Transverse colon (tissue), 3 donors: Measurements from ENCODE around the gene SELENOI.

ENCODE experiments used
- EP300 ChIP-seq: sonication (generic); formaldehyde crosslinking; IDR thresholded peaks from one replicate; pipeline ENCODE4 v1.6.1; 2017; ENCODE audit warnings: antibody characterized with exemption, low read depth
- POLR2A ChIP-seq: fragments of 450-650 bp; IDR thresholded peaks from one replicate; pipeline ENCODE4 v1.6.1; 2016; ENCODE audit warnings: antibody characterized with exemption, mild to moderate bottlenecking, moderate library complexity
- TF ChIP-seq, protein P1 (sequence below), 5 experiments: fragments of 200-600 bp in 3 of 5; fragments of 450-650 bp in 2 of 5; sonication (generic) in 3 of 5; IDR thresholded peaks; 1 replicate in 2 of 5; 2 replicates in 3 of 5; pipeline ENCODE4 v1.5.1; 2016 to 2017; ENCODE audit warnings: antibody characterized with exemption in 5 of 5, inconsistent platforms in 3 of 5, mild to moderate bottlenecking in 2 of 5, moderate library complexity in 1 of 5

DNA sequence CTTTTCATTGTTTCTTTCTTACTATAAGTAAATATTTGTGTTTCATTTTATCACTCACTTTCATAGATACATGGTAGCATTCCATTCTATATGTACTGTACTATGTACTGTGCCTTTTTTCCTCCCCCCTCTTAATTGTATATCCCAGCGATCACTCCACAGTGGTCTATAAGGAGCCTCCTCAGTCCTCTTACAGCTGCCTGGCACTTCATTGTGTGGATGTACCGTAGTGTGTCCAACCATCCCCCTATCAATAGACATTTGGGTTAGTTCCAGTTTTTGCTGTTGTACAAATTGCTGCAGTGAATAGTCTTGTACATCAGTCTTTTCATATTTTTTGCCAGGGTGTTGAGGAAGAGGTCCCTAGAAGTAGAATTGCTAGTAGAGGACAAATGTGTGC lies 34.3 kb downstream of the SELENOI start:
- TF ChIP-seq, protein P1, sequence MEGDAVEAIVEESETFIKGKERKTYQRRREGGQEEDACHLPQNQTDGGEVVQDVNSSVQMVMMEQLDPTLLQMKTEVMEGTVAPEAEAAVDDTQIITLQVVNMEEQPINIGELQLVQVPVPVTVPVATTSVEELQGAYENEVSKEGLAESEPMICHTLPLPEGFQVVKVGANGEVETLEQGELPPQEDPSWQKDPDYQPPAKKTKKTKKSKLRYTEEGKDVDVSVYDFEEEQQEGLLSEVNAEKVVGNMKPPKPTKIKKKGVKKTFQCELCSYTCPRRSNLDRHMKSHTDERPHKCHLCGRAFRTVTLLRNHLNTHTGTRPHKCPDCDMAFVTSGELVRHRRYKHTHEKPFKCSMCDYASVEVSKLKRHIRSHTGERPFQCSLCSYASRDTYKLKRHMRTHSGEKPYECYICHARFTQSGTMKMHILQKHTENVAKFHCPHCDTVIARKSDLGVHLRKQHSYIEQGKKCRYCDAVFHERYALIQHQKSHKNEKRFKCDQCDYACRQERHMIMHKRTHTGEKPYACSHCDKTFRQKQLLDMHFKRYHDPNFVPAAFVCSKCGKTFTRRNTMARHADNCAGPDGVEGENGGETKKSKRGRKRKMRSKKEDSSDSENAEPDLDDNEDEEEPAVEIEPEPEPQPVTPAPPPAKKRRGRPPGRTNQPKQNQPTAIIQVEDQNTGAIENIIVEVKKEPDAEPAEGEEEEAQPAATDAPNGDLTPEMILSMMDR (IDR thresholded peaks at IDR 0.05), result no peak
- TF ChIP-seq POLR2A (no peak), EP300 (no peak)
